Left lung (tissue), 10 donors: ENCODE results near the gene EMILIN3. TPM values are rescaled to one million over a fixed set of nuclear protein-coding genes. Genes with fewer than 3 reads are reported as not detected.

ENCODE experiments used
- ATAC-seq: fragments of 200-7000 bp; cut with Tn5 transposase; one replicate; pipeline ENCODE4 v1.9.1; 2020; ENCODE audit warnings: moderate library complexity
- DNase-seq, 4 donors: peaks; one replicate each; pipeline ENCODE4 v3.0.0-alpha.2; 2013 to 2020
- H3K27ac ChIP-seq, 2 donors: fragments of 200-600 bp; sonication (generic) in 1 of 2; one replicate each; pipeline versions ENCODE4 v1.5.0 to v1.8.0; 2020 to 2021
- H3K27me3 ChIP-seq, 2 donors: fragments of 200-600 bp; sonication (generic) in 1 of 2; one replicate each; pipeline versions ENCODE4 v1.5.0 to v1.8.0; 2020 to 2021
- H3K36me3 ChIP-seq, 2 donors: fragments of 200-600 bp; sonication (generic) in 1 of 2; one replicate each; pipeline versions ENCODE4 v1.5.0 to v1.8.0; 2020 to 2021
- H3K4me1 ChIP-seq, 2 donors: fragments of 200-600 bp; one replicate each; pipeline ENCODE4 v1.8.0; 2021
- H3K4me3 ChIP-seq, 2 donors: fragments of 200-600 bp; sonication (generic) in 1 of 2; one replicate each; pipeline versions ENCODE4 v1.5.0 to v1.8.0; 2020 to 2021; ENCODE audit warnings: mild to moderate bottlenecking in 1 of 2
- H3K9me3 ChIP-seq, 2 donors: fragments of 200-600 bp; sonication (generic) in 1 of 2; one replicate each; pipeline versions ENCODE4 v1.5.0 to v1.8.0; 2020 to 2021
- CTCF ChIP-seq, 2 donors: fragments of 200-600 bp; sonication (generic) in 1 of 2; IDR thresholded peaks; one replicate each; pipeline versions ENCODE4 v1.5.0 to v1.8.0; 2021; ENCODE audit warnings: antibody characterized with exemption in 2 of 2
- intact Hi-C, 2 donors: fragments of 100-400 bp; cut with DNase I; formaldehyde crosslinking; loops; one replicate each; pipeline versions ENCODE4 v1.11.2 to v1.14.2; 2022
- polyA plus RNA-seq, 6 donors: library from polyadenylated mRNA; unstranded; fragments of 120-200 nt; gene quantifications; one replicate each; pipeline ENCODE4 v1.2.1, GENCODE V29; 2013; ENCODE audit not compliant: insufficient read length in 6 of 6
- total RNA-seq, 2 donors: library from RNA; stranded (reverse); fragmentation: NEBNext Ultra II Directional; extraction: Animal tissue kit (Norgen Biotek cat#: 25700); gene quantifications; one replicate each; pipeline ENCODE4 v1.2.1, GENCODE V29; 2021
- donor health status: DM: no; HTN: yes; CAD: no.
- donor health status: DM: no; HTN: no; CAD: no.

The EMILIN3 gene
- total and polyA plus RNA-seq, 8 donors: 0.08 to 2.5 (median 2.0) TPM

GRCh38 chr20:41334443-41335421 lies 31.9 kb downstream of the EMILIN3 start:
- peaks cover 0 to 8% of the 10 kb centered on the region in 2 donors for H3K27me3 ChIP-seq
- no peaks in the 10 kb centered on the region for H3K36me3 ChIP-seq
- peak overlapping the region in 1 of 2 donors; percentile 26 for H3K27ac ChIP-seq
- H3K4me1 ChIP-seq: peaks cover 5 to 11% of the 10 kb centered on the region in 2 donors
- H3K9me3 ChIP-seq: no peaks in the 10 kb centered on the region
- ATAC-seq (no peak), DNase-seq (no peak)
- no peak overlapping the region for H3K4me3 ChIP-seq
- intact Hi-C loops: loop anchor here in 1 of 2 donors (10.0 kb wide), 1 partner anchor 80 kb away; no protein-coding TSS in a partner anchor
- no peak for TF ChIP-seq CTCF (IDR thresholded peaks at IDR 0.05)

GRCh38 chr20:41334036-41334435 lies 32.6 kb downstream of the EMILIN3 start:
- DNase-seq (no peak), ATAC-seq (no peak)
- no peak for TF ChIP-seq CTCF (IDR thresholded peaks at IDR 0.05)
- Histone ChIP-seq H3K4me1 (peaks cover 12 to 14% of the 10 kb centered on the region in 2 donors), H3K4me3 (no peak overlapping the region), H3K9me3 (no peaks in the 10 kb centered on the region), H3K36me3 (no peaks in the 10 kb centered on the region), H3K27ac (no peak overlapping the region), H3K27me3 (peaks cover 0 to 1% of the 10 kb centered on the region in 2 donors)
- intact Hi-C loops: loop anchor here in 1 of 2 donors (10.0 kb wide), 1 partner anchor 79 kb away; no protein-coding TSS in a partner anchor

GRCh38 chr20:41331731-41332130 lies 34.9 kb downstream of the EMILIN3 start:
- ATAC-seq: peak; percentile 19
- H3K36me3 ChIP-seq: no peaks in the 10 kb centered on the region

GRCh38 chr20:41330941-41331340 lies 35.7 kb downstream of the EMILIN3 start:
- H3K4me1 ChIP-seq: peaks cover 13 to 20% of the 10 kb centered on the region in 2 donors
- no peaks in the 10 kb centered on the region for H3K27me3 ChIP-seq
- no peak overlapping the region for H3K27ac ChIP-seq
- no peak for TF ChIP-seq CTCF (IDR thresholded peaks at IDR 0.05)
- DNase-seq (no peak), ATAC-seq (no peak)
- no peaks in the 10 kb centered on the region for H3K9me3 ChIP-seq
- intact Hi-C loops: loop anchor here in 1 of 2 donors (10.0 kb wide), 1 partner anchor 76 kb away; no protein-coding TSS in a partner anchor
- H3K36me3 ChIP-seq: no peaks in the 10 kb centered on the region
- no peak overlapping the region for H3K4me3 ChIP-seq

More at GRCh38 chr20:41331731-41332130, 34.9 kb downstream of the EMILIN3 start:
- no peak for TF ChIP-seq CTCF (IDR thresholded peaks at IDR 0.05)
- DNase-seq: no peak
- intact Hi-C loops: loop anchor here in 1 of 2 donors (10.0 kb wide), 1 partner anchor 77 kb away; no protein-coding TSS in a partner anchor
- Histone ChIP-seq H3K27ac (no peak overlapping the region), H3K4me3 (no peak overlapping the region), H3K27me3 (no peaks in the 10 kb centered on the region), H3K4me1 (peaks cover 13 to 20% of the 10 kb centered on the region in 2 donors), H3K9me3 (no peaks in the 10 kb centered on the region)

- intact Hi-C loops: loop anchor here in 1 of 2 donors (10.0 kb wide), 1 partner anchor 76 kb away; no protein-coding TSS in a partner anchor
- no peak for DNase-seq
- Histone ChIP-seq H3K27me3 (no peaks in the 10 kb centered on the region), H3K9me3 (no peaks in the 10 kb centered on the region), H3K4me3 (no peak overlapping the region), H3K27ac (peak overlapping the region in 1 of 2 donors; percentile 79), H3K36me3 (no peaks in the 10 kb centered on the region), H3K4me1 (peaks cover 13 to 20% of the 10 kb centered on the region in 2 donors)
- no peak for ATAC-seq
- TF ChIP-seq CTCF (IDR thresholded peaks at IDR 0.05): no peak
Measured at GRCh38 chr20:41330343-41330720, 36.3 kb downstream of the EMILIN3 start.
